CD4-positive, alpha-beta T cell treated with Interleukin-15 for 1 hour (primary cell): ENCODE data around the gene ETV3.
A peak's percentile ranks its signal among the peaks of the same experiment; 100 is the strongest.
"Not testable (repeated sequence)": the region's sequence is repeated elsewhere in the genome, so short reads cannot be mapped to it uniquely, and the experiment has no call there.

Experiments
- DNase-seq: peaks from one replicate; pipeline ENCODE4 v3.0.0-alpha.2; 2020

Gene ETV3

GRCh38 chr1:157138220-157139051 lies at the start of gene ETV3:
Gene ETV3 (minus strand): TSS chr1:157138395. CDS start chr1:157136352, 2,043 bp downstream.
- peak; percentile 91 for DNase-seq

DNA sequence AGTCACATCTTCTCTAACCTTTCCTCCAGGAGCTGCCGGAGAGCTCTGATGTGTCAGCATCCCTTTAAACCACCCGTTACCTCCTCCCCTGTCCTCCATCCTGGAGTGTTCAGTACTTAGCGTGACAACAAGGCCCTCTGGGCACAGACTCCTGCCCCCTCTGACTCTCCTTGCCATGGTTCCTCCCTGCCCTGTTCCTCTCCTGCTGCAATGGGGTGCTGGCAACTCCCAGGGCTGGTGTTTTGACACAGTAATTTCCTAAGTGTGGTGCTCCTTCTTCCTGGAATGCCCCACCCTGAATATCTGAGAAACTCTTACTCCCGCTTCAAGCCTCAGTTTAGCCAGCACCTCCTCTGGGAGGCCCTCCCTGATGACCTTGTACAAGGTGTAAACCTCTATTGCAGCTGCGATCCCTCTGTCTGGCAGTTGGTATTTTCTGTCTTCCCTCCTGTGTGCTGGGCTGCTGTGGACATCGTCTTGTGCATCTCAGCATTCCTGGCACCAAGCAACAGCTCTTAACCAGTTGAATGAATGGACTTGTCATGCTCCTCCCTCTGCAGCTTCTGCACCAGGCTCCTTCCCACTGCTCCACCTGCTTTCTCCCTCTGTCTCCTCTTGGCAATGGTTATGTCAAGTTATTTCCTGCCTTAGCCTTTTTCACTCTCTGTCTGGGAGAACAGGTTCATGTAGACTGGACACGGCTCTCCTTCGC lies 48.2 kb upstream of the ETV3 start:
- DNase-seq, result no peak

DNA sequence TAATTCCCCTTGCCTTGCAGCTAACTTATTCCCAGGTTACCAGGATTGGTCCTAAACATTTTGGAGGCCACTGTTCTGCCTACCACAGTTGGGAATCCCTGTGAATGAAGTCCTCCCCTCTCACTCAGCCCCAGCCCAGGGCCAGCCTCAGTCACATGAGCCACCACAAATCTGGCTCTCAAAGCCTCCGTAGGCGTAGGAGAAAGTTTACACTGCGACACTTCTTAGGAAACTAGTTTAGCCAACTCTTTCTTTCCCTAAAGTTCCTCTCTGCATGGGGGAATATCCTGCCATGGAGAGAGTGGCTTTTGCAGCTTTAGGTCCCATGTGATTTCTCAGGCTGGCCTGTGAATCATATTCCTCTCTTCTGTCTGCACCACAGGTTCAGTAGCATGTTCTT lies 45.7 kb upstream of the ETV3 start:
- DNase-seq, result no peak

- not testable (repeated sequence) for DNase-seq
These were observed 44.2 kb upstream of the ETV3 start for GRCh38 chr1:157182371-157182770.

DNA sequence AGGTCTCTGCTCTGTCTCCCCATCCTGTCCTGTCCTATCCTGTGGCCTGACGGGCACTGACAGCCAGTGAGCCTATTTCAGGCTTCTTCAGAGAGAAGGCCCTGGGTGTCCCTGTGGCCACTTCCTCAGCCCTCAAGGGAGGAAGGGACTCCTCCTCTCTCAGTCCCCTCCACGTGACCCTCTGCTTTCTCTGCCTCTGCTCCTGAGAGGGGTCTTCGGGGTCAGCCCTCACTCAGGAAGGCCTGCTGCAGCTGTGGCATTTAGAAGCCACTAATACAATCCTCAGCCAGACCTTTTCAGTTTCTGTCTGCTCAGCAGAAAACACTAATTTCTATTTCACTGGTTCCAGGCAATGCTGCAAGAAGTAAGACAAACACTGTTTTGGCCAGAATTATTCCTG lies 43.6 kb upstream of the ETV3 start:
- no peak for DNase-seq

GRCh38 chr1:157181258-157181657 lies 43.1 kb upstream of the ETV3 start:
- DNase-seq, result no peak

DNA sequence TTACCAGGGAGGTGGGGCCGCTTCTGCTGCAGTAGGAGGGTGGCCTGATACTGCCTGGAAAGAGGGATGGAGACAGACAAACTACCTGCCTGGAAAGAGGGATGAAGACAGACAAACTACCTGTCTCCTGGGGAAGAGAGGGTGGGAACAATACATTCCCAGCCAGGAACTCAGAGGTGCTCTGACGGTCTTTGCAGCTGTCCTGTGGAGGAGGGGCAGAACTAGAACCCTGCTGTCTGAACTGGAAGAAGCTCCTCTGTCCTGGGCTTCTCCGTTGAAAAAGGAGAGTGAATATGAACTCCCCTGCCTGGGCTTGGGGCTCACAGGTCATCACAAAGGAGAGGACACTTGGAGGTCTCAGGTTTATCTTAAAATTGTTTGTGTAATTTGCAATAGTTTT lies 40.3 kb upstream of the ETV3 start:
- no peak for DNase-seq

DNA sequence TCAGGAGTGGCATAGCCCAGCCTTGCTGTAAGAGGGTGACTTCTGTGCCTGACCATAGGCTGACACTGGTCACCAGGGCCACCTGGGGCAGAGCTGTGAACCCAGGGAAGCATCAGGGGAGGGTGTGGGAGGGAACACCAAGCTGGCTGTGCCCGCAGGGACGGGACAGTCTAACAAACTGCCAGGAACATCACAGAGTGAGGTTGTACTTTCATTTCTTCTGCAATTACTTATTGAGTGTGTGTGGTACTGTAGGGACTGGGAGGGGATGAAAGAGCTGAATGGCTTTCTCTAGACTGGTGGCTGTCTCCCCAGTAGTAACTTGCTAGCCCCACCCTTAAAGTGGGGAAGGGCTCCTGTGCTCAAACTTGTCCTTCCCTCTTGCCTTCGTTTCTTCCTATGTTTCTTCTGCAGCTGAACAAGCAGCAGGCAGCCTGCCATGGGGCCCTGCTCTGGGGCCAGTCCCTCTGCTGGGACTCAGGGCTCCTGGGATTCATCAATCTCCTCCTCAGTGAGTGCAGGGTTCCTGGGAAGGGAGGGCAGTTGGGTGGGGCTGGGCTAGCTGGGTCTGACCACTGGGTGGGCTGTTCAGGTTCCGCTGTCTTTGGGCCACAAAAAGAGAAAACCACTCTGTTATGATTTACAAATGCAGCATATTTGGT lies 39.7 kb upstream of the ETV3 start:
- no peak for DNase-seq

- no peak for DNase-seq
These were observed 38.5 kb upstream of the ETV3 start for GRCh38 chr1:157176591-157177121.

DNA sequence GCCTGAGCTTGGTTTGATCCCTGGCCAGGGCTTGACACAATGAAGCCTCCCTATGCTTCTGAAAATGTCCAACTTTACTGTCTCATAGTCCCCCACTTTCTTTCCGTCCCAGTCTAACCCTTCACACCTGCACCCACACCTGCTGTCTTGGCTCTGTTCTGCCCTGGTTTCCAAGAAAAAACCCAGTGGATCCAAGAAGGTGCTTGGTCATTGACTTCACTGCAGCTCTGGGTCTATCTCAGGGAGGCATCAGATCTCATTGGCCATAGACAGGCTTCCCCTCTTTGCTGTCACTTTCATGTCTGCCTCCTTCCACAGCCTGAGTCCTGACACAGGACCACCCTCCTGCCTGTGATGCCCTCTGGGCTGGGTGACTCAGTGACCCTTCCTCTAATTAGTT lies 37.8 kb upstream of the ETV3 start:
- no peak for DNase-seq

DNA sequence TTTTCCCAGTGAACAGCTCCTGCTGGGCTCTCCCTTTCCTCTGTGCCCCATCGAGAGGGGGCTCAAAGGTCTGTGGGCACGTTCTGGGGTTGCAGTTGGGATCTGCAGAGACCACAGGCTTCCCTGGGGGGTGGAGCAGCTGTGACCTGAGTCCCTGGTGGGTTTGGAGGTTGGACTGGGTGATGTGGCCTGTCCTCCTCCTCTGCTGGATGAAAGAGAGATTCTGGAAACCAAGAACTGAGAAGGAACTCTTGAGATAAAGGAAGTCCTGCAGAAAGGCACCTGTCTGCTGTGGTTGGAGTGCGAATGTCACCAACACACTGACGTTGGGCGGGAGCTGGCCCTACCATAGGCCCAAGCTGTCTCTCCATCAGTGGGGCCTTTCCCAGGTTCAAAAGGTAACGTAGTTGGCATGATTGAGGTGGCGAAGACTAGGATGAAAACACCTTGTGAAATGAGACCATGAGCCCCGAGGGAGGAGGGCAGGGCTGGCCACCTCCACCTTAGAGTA lies 35.8 kb upstream of the ETV3 start:
- DNase-seq, result no peak

- DNase-seq, result not testable (repeated sequence)
These were observed 35.0 kb upstream of the ETV3 start for GRCh38 chr1:157173241-157173640.

GRCh38 chr1:157172591-157172990 lies 34.4 kb upstream of the ETV3 start:
- DNase-seq, result not testable (repeated sequence)

GRCh38 chr1:157171903-157172503 lies 33.8 kb upstream of the ETV3 start:
- not testable (repeated sequence) for DNase-seq

GRCh38 chr1:157170677-157171515 lies 32.7 kb upstream of the ETV3 start:
- DNase-seq, result no peak

GRCh38 chr1:157168015-157168414 lies 29.8 kb upstream of the ETV3 start:
- no peak for DNase-seq

DNA sequence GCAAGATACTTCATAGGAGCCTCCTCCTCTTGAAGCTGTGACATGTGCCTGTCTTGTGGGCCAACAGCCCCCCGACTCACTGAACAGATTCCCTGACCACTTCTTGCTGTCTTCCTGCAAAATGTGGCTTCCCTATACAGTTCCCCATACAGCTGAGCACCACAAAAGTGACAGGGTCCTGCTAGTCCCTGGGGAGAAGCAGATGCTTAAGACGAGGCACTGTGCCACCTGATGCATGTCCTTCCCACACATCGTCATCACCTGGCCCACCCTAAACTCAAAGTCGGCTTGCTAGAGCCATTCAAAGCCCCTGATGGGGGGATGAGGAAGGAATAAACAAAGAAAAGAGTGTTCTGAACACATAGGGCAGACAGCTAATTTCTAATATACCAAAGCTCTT lies 29.2 kb upstream of the ETV3 start:
- no peak for DNase-seq

DNA sequence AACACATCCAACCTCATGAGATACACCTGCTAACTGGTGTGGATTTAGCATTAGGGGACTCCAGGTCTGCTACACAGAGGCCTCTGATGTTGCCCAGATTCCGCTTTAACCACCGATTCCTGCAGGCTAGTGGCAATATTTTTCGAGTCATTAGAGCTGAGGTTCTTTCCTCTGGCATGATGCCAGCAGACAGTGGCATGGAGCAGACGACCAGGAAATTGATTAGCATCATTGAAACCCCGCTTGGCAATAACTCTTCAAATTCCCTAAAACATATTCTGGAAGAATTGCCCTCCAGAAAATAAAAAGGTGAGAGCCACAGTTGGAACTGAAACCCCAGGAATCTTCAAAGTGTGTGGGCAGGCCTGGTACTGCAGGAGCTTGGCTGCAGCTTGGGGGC lies 28.4 kb upstream of the ETV3 start:
- DNase-seq, result no peak

DNA sequence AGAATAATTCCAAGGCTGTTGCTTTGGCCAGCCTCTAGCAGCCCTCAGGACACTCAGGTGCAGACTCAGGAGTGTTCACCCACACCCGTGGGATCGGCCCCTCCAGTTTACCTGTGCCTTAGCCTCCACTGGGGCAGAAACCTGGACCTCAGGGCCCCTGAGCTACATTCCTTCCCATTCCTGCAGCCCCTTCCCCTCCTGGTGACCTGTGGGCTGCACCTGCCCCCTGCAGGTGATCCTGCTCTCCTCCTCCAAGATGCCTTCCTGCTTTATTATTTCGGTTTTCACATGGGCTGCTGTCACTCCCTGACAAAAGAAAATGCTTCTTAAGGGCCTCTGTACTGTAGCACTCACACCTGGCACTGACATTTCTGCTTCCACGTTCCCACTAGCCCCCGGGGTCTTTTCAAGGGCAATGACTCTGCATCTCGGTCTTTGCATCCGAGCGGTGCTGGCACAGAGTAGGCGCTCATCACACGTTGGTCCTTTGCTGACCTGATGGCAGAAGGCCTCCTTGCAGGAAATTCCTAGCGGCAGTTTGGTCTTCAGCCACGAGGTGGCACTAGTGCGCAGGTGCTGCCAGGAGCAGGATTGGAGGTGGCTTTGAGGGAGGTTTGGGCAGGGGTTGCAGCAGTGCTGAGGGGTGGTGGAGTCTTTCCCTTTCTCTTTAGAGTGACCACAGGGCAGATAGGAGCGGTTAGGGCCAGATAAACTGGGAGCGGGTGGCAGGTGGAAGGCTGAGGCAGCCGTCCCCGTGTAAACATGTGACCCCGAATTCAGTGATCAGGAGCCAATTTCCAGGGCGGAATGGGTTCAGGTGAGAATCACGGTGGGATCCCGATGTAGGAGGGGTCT lies 25.3 kb upstream of the ETV3 start:
- peak; percentile 56 for DNase-seq

DNA sequence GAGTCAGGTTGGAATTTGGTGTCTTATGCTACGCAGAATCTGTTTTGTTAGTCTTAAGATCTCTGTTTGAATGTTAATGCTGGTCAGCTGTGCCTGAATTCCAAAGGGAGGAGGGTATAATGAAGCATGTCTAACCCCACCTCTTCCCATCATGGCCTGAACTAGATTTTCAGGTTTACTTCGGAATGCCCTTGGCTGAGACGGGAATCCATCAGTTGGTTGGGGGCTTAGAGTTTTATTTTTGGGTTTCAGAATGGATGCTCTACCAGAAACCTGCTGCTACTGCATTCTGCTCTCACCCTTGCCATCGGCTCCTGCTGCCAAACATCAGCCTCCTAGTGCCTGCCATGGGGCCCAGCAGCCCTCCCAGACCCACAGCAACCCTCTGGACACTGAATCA lies 24.1 kb upstream of the ETV3 start:
- no peak for DNase-seq

DNA sequence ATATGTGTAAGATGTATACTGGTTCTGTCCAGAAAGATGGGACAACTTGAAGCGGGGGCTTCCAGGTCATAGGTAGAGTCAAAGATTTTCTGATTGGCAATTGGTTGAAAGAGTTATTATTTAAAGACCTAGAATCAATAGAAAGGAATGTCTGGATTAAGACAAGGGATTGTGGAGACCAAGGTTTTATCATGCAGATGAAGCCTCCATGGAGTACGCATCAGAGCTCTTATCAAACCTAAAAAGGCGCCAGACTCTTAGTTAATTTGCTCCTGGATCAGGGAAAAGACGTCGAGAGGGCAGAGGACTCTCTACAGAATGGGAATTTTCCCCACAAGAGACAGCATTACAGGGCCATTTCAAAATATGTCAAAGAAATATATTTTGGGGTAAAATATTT lies 23.7 kb upstream of the ETV3 start:
- DNase-seq, result no peak
